ENCODE results near the gene MYRIP.

Gene MYRIP

DNA sequence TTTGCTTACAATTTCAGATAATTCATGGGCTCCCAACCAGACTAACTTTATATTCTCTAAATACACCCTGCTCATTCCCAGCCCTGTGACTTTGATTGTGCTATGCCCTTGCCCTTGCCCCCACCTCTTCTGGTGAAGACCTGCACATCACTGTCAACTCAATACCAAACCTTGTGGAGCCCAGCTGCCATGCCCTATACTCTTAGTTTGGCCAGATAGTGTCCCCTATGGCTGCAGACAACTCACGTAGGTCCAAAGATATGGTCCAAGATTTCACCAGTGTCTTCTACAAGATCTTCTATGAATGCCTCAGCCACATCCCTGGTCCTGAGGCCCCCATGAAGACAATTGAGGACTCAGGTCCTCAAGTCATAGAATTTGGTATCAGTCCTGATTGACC, 381.8 kb downstream of the MYRIP start:
- DNase-seq (ENCODE audit: low spot score): no peak

DNA sequence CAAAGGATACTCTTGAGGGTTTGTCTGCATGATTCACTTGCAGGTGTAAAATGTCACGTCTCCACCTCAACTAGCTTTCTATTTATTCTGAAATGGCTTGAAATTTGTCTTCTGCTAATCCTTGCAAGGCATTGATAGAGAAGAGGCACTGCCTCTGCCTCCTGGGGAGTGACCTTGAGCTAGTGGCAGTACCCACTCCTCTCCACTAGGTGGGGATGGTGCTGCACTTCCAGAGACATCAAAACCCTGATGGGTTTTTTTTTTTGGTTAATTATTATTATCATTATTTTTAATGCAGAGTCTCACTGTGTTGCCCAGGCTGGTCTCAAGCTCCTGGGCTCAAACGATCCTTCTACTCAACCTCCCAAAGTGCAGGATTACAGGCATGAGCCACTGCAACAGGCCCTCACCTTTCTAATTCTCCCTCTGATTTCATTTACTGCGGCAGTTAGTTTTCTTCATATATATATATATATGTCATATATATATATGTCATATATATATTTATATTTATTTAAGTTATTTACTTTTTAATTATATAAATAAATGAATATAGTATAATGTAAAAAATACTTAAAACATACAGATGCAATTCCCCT, 382.5 kb downstream of the MYRIP start:
- peak; percentile 64 for DNase-seq (ENCODE audit: low spot score)

GRCh38 chr3:40192628-40193027, 383.2 kb downstream of the MYRIP start:
- DNase-seq (ENCODE audit: low spot score): no peak

- DNase-seq (ENCODE audit: low spot score): no peak
Measured at GRCh38 chr3:40196966-40197365, 387.6 kb downstream of the MYRIP start.

- no peak for DNase-seq (ENCODE audit: low spot score)
Measured at GRCh38 chr3:40200692-40201316, 391.4 kb downstream of the MYRIP start.

- no peak for DNase-seq (ENCODE audit: low spot score)
Measured at GRCh38 chr3:40201770-40202169, 392.4 kb downstream of the MYRIP start.

- DNase-seq (ENCODE audit: low spot score): no peak
Measured at GRCh38 chr3:40206522-40206921, 397.1 kb downstream of the MYRIP start.

DNA sequence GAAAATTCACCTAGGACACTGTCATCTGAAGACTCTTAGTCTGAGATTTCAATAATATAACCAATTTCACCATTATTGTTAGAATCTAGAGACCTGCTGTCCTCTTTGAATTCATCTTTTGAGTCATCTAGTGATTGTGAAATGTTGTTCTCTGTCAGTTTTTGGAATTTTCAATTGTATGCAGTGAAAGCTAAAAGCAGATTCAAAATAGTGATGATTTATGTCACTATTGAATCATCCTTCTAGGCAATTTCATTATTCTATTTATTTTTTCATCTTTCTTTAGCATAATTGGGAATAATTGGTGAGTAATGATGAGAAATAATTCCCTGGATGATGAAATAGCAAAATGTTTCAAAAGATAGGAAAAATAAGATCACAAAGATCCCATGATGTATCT, 398.4 kb downstream of the MYRIP start:
- no peak for DNase-seq (ENCODE audit: low spot score)

DNA sequence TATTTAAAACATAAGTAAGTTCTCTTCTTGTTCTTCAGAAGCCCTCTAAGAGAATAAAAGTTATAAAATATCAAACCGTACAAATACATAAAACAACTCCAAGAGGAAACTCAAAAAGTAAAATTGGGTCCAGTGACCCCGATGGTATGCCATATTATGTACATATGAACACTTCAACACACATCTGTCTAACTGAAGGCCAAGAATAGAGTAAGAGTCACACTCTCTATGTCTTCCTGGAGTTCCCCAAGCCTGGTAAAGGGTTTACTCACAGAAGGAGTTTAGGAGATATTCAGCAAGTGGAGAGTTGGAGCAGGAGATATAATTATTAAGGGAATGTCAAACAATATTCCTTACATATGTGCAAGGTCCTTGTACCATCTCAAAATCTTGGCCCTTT, 398.8 kb downstream of the MYRIP start:
- DNase-seq (ENCODE audit: low spot score): no peak

- peak; percentile 52 for DNase-seq (ENCODE audit: low spot score)
Measured at GRCh38 chr3:40211579-40211978, 402.2 kb downstream of the MYRIP start.

DNA sequence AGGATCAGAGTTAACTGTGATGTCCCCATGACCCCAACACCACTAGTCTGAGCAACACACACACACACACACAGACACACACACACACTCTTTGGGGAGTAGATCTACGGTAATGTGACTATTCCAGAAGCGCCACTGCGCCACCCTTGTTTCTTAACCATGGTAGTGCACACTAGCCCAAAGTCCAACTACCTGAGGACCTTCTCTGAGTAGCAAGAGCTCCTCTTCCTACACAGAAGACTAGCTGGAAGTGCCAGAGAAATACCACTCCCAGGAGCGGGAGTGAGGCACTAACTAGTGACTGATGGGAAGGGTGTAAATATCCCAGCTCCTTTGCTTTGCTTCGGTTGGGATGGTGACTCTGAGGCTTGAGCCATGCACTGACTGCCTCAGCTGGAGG, 404.1 kb downstream of the MYRIP start:
- DNase-seq (ENCODE audit: low spot score): no peak

- no peak for DNase-seq (ENCODE audit: low spot score)
Measured at GRCh38 chr3:40215015-40215414, 405.6 kb downstream of the MYRIP start.

DNA sequence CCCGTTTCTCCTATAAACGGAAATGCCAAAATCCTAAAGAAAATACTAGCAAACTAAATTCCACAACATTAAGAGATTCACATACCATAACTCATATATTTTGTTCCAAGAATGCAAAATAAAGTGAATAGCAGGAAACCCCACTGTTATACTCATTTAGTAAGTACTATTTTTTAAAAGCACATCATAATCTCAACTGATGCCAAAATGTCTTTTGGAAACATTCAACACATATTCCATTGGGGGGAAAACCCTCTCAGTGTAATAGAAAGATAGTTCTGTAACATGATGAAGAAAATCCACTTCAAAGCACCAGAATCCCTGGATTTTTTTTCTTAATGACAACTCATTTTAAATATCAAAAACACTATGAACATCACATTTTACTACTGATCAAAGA, 407.1 kb downstream of the MYRIP start:
- DNase-seq (ENCODE audit: low spot score): no peak

DNA sequence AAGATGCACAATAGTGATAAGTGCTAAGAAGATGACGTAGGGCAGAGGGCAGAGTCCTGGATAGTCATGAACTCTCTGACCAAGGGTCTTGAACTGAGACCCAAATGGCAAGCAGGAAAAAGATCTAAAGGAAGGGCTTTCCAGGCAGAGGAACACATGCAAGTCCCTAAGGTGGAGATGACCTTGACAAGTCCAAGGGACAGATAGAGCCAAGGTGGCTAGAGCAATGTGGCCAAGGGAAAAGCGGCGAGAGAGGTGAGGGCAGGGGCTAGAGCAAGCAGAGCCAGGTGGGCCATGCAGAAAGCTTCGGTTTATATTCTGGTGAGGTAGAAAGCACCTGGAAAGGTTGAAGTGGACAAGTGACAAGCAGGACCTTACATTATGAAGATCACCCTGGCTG, 414.4 kb downstream of the MYRIP start:
- DNase-seq (ENCODE audit: low spot score): no peak

- DNase-seq (ENCODE audit: low spot score): no peak
Measured at GRCh38 chr3:40224796-40225515, 415.5 kb downstream of the MYRIP start.

DNA sequence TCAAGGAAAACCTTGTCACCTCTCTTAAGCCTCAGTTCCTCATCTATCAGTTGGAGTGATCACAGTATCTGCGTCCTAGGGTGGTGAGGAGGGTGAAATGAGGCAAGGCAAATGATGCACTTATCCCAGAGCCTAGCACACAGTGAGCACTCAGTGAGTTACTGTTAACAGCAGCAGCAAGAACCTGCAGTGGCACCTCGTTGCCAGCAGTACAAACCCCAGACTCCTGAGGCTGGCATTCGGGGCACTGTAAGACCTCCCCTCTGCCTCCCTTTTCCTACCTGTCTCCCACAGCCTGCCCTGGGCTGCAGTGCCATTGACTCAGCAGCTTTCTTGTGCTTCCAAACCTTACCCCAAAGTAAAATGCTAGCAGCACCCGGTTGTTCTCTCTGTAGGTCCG, 417.2 kb downstream of the MYRIP start:
- DNase-seq (ENCODE audit: low spot score): no peak

- no peak for DNase-seq (ENCODE audit: low spot score)
Measured at GRCh38 chr3:40228792-40229350, 419.5 kb downstream of the MYRIP start.

DNA sequence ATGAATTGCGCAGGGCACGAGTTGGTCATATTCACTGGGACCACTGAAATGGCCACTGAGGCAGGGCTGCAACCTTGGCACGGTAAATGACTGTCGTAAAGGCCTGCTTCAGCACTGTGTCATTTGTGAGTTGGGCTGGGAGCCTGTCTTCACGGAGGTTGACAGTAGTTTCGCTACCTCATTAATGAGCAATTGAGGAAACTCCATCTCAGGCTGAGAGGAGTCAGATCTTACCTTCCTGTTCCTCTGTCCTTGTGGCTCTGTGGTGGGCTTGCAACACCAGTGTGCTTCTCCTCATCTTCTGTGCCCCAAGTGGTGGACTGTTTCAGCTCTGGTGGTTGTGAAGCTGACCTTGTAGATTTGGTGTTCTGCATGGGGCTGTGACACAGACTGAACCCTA, 420.0 kb downstream of the MYRIP start:
- no peak for DNase-seq (ENCODE audit: low spot score)

- DNase-seq (ENCODE audit: low spot score): no peak
Measured at GRCh38 chr3:40229963-40230362, 420.6 kb downstream of the MYRIP start.

- no peak for DNase-seq (ENCODE audit: low spot score)
Measured at GRCh38 chr3:40230382-40230781, 421.0 kb downstream of the MYRIP start.

DNA sequence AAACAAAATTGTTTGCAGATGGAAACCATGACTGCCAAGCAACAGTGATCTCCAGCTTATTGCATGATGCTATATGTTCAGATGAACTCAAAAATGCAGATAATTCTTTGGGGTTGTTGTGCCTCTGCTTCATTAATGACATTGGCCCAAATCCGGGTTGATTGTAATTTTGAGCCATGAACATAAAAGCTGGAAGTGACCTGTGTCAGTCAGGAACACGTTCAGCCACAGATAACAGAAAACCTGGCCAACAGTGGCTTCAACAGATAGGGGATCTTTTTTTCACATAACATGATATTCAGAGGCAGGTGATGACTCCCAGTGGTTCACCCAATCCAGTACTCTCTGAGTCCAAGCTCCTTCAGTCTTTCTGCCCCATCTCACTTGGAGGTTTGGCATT, 423.2 kb downstream of the MYRIP start:
- no peak for DNase-seq (ENCODE audit: low spot score)

- DNase-seq (ENCODE audit: low spot score): no peak
Measured at GRCh38 chr3:40237159-40237558, 427.8 kb downstream of the MYRIP start.

GRCh38 chr3:40237889-40238571, 428.6 kb downstream of the MYRIP start:
- peak; percentile 28 for DNase-seq (ENCODE audit: low spot score)
